SU-DHL-6 (cell line): ENCODE measurements around the gene ABCA13.

ENCODE experiments used
- CTCF ChIP-seq: fragments of 200-600 bp; sonication (generic); IDR thresholded peaks from one replicate; pipeline ENCODE4 v1.5.1; 2017; ENCODE audit warnings: antibody characterized with exemption, mild to moderate bottlenecking, low read length, moderate library complexity; ENCODE audit not compliant: insufficient read depth, poor library complexity, severe bottlenecking
- EZH2phosphoT487 ChIP-seq: fragments of 200-600 bp; sonication (generic), shearing (Covaris generic); conservative IDR thresholded peaks from 2 replicates; pipeline ENCODE4 v1.6.1; 2018; ENCODE audit warnings: mild to moderate bottlenecking, antibody characterized with exemption, low read length, moderate library complexity, mixed read lengths

DNA sequence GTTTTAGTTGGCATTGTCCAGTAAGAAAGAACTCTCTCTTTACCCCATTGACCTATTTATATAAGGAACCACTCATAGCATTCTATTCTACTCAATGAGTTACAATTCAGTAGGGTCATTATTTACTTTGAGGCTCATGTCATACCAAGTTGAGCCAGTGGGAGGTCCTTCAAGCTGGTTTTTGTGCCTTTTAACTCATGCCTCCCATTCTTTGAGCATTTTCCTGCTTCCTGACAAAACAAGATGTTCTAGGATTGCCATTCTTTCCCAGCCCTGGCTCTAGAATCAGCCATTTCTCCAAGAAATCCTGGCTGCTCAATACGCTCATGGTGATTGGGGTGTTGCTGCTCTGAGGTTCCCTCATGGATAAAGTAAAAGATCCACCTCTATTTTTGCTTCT, 250.1 kb downstream of the ABCA13 start:
- TF ChIP-seq CTCF (no peak), EZH2phosphoT487 (no peak)
